K562 (cell line): Measurements from ENCODE around the gene C11orf91. TPM values are rescaled to one million over a fixed set of nuclear protein-coding genes. Genes with fewer than 3 reads are reported as not detected.

Experiments used
- ATAC-seq: fragments of 200-7000 bp; cut with Tn5 transposase; 3 replicates; pipeline ENCODE4 v1.9.1; 2020; ENCODE audit warnings: moderate library complexity
- BruUV-seq: library from RNA; stranded (reverse); fragments of 400-500 nt; replicated peaks from 2 replicates; lab custom pipeline; 2021; lab: Mats Ljungman, UMichigan
- CTCF ChIA-PET: fragments of 300-600 bp; formaldehyde crosslinking; extraction: SDS; loops from one replicate; lab custom pipeline; 2021; ENCODE audit warnings: low intra/inter-chr PET ratio; lab: Yijun Ruan, JAX
- POLR2A ChIA-PET: fragments of 300-600, 350-650 bp; sonication (Branson Sonifier 250); formaldehyde crosslinking; extraction: SDS; loops from one replicate; lab custom pipeline; 2021; ENCODE audit warnings: antibody characterized with exemption, inconsistent platforms; lab: Yijun Ruan, JAX
- DNase-seq, 4 experiments: peaks; one replicate each; pipeline versions ENCODE4 v3.0.0 to v3.0.0-alpha.2; 2011 to 2018; ENCODE audit warnings: low spot score in 3 of 4, mixed read lengths in 3 of 4; ENCODE audit errors: extremely low read depth in 1 of 4
- FAIRE-seq: peaks from 2 replicates; lab custom pipeline; 2011; peaks lifted over from hg19 to GRCh38; lab: Jason Lieb, UNC
- H2AFZ ChIP-seq: 2 replicates; pipeline ENCODE4 v1.6.0; 2011; ENCODE audit warnings: low read depth, low read length, control low read depth, inconsistent platforms
- H3K27ac ChIP-seq: fragments of 200-600 bp; 3 replicates; pipeline ENCODE4 v1.8.0; 2011; ENCODE audit warnings: low read depth, mild to moderate bottlenecking, control low read depth, inconsistent platforms, low read length, moderate library complexity, mixed read lengths; ENCODE audit errors: extremely low read depth
- H3K27me3 ChIP-seq, 2 experiments: fragments of 300-600 bp in 1 of 2; 2 replicates in 1 of 2; 3 replicates in 1 of 2; pipeline versions ENCODE4 v1.6.0 to v1.8.0; 2011; ENCODE audit warnings: inconsistent platforms in 2 of 2, low read length in 2 of 2, mild to moderate bottlenecking in 1 of 2, mixed read lengths in 1 of 2, moderate library complexity in 1 of 2; ENCODE audit not compliant: control insufficient read depth in 2 of 2, insufficient read depth in 2 of 2
- H3K36me3 ChIP-seq: fragments of 300-600 bp; 3 replicates; pipeline ENCODE4 v1.8.0; 2011; ENCODE audit warnings: mild to moderate bottlenecking, low read length, inconsistent platforms; ENCODE audit not compliant: control insufficient read depth, insufficient read depth
- H3K4me1 ChIP-seq, 2 experiments: fragments of 200-600 bp in 1 of 2; replicated peaks in 1 of 2; 2 replicates in 1 of 2; 3 replicates in 1 of 2; pipeline versions ENCODE4 v1.5.1 to v1.8.0; 2011; ENCODE audit warnings: inconsistent platforms in 2 of 2, low read length in 2 of 2, mild to moderate bottlenecking in 1 of 2, mixed read lengths in 1 of 2, moderate library complexity in 1 of 2; ENCODE audit not compliant: control insufficient read depth in 2 of 2, insufficient read depth in 2 of 2
- H3K4me2 ChIP-seq: 2 replicates; pipeline ENCODE4 v1.6.1; 2011; ENCODE audit warnings: low read length, control low read depth, inconsistent platforms, mixed read lengths; ENCODE audit not compliant: insufficient read depth
- H3K4me3 ChIP-seq: fragments of 200-600 bp; sonication (generic), shearing (Covaris generic); 2 replicates; pipeline ENCODE4 v1.5.1; 2016; ENCODE audit warnings: control low read depth, inconsistent platforms
- H3K79me2 ChIP-seq: fragments of 200-600 bp; 3 replicates; pipeline ENCODE4 v1.8.0; 2011; ENCODE audit warnings: low read length, inconsistent platforms; ENCODE audit not compliant: control insufficient read depth, insufficient read depth
- H3K9ac ChIP-seq, 2 experiments: 2 replicates each; pipeline versions ENCODE4 v1.6.0 to v1.6.1; 2011; ENCODE audit warnings: low read depth in 2 of 2, low read length in 2 of 2, control low read depth in 1 of 2, inconsistent platforms in 1 of 2, mild to moderate bottlenecking in 1 of 2, mixed read lengths in 1 of 2; ENCODE audit not compliant: insufficient read depth in 1 of 2
- H3K9me1 ChIP-seq: one replicate; pipeline ENCODE4 v1.6.0; 2011; ENCODE audit warnings: inconsistent platforms, mild to moderate bottlenecking, low read length, moderate library complexity; ENCODE audit not compliant: control insufficient read depth, insufficient read depth
- H3K9me3 ChIP-seq: replicated peaks from 2 replicates; pipeline ENCODE4 v1.5.1; 2011; ENCODE audit warnings: low read depth, low read length, inconsistent platforms; ENCODE audit not compliant: control insufficient read depth, insufficient read depth
- H4K20me1 ChIP-seq: replicated peaks from 2 replicates; pipeline ENCODE4 v1.6.1; 2011; ENCODE audit warnings: low read length, inconsistent platforms, mixed read lengths; ENCODE audit not compliant: control insufficient read depth, insufficient read depth
- CHD2 ChIP-seq: IDR thresholded peaks from 2 replicates; pipeline ENCODE4 v1.6.1; 2011; ENCODE audit warnings: low read depth, low read length
- NONO ChIP-seq, 2 experiments: fragments of 200-400 bp in 1 of 2; fragments of 450-650 bp in 1 of 2; formaldehyde crosslinking in 1 of 2; IDR thresholded peaks; 2 replicates each; pipeline ENCODE4 v1.6.1; 2017; ENCODE audit warnings: low read depth in 2 of 2, mild to moderate bottlenecking in 2 of 2, moderate library complexity in 2 of 2, low read length in 1 of 2
- SOX6 ChIP-seq: fragments of 450-650 bp; IDR thresholded peaks from 2 replicates; pipeline ENCODE4 v1.6.1; 2014; ENCODE audit warnings: mild to moderate bottlenecking
- USF1 ChIP-seq: sonication (generic); formaldehyde crosslinking; IDR thresholded peaks from 2 replicates; pipeline ENCODE4 v1.9.0; 2022; ENCODE audit warnings: mild to moderate bottlenecking, missing genetic modification reagents
- YY1 ChIP-seq, 3 experiments: IDR thresholded peaks; 2 replicates each; pipeline ENCODE4 v1.6.1; 2011; ENCODE audit warnings: low read length in 2 of 3, mild to moderate bottlenecking in 2 of 3, moderate library complexity in 2 of 3, borderline replicate concordance in 1 of 3, control low read depth in 1 of 3, low read depth in 1 of 3; ENCODE audit not compliant: insufficient read depth in 3 of 3, insufficient replicate concordance in 2 of 3, control insufficient read depth in 1 of 3, insufficient read length in 1 of 3; ENCODE audit errors: extremely low read depth in 1 of 3
- ZC3H11A ChIP-seq: IDR thresholded peaks from 2 replicates; pipeline ENCODE4 v1.6.1; 2012; ENCODE audit warnings: low read depth, low read length, improper control_type of control experiment
- WGBS: fragments of 100-300 bp; shearing (Covaris generic); methylation state at CpG from one replicate; pipeline ENCODE4 v1.1.6; 2016; ENCODE audit warnings: low coverage, mixed read lengths; ENCODE audit not compliant: insufficient coverage; ENCODE audit errors: missing lambda C conversion rate; 5-methylcytosine and 5-hydroxymethylcytosine counted together
- in situ Hi-C: fragments of 300-500 bp; cut with MboI; formaldehyde crosslinking; loops from 4 replicates; pipeline ENCODE4 v1.15.0; 2018; ENCODE audit warnings: inconsistent platforms, mixed read lengths
- intact Hi-C: fragments of 100-400 bp; cut with micrococcal nuclease; formaldehyde crosslinking; loops from 2 replicates; pipeline ENCODE4 v1.14.2; 2022
- polyA plus RNA-seq, 8 experiments: library from polyadenylated mRNA; depleted of rRNA in 4 of 8; stranded (reverse) in 5 of 8; unstranded in 3 of 8; fragments of >200 nt; fragmentation: Nextera tagmentation in 2 of 8; fragmentation: Illumina TruSeq in 1 of 8; extraction: Ambion mirVana in 2 of 8; extraction: Trizol in 1 of 8; gene quantifications; 2 replicates each; pipeline versions ENCODE4 v1.2.1 to v1.2.3, GENCODE V29; 2011 to 2014; ENCODE audit warnings: inconsistent platforms in 1 of 8, missing spikeins in 1 of 8
- total RNA-seq, 7 experiments: library from RNA; depleted of rRNA in 6 of 7; stranded (reverse); fragments of >200 nt in 6 of 7; fragmentation: Illumina TruSeq in 2 of 7; extraction: Trizol in 2 of 7; gene quantifications; 2 replicates each; pipeline versions ENCODE4 v1.2.1 to v1.2.3, GENCODE V29; 2011 to 2021; ENCODE audit warnings: low replicate concordance in 1 of 7
- TF ChIP-seq, protein P1 (sequence below): fragments of 450-650 bp; IDR thresholded peaks from 2 replicates; pipeline ENCODE4 v1.6.1; 2016; ENCODE audit warnings: missing biosample characterization, missing genetic modification characterization
- TF ChIP-seq, protein P2 (sequence below): sonication (generic); formaldehyde crosslinking; IDR thresholded peaks from 2 replicates; pipeline ENCODE4 v1.8.0; 2022; ENCODE audit warnings: mild to moderate bottlenecking, low read depth, missing genetic modification reagents

The C11orf91 gene
- total and polyA plus RNA-seq, 9 of the 15 experiments (the other 6 are each of a cell fraction or from before 2014, with no cell fraction given): not detected

DNA sequence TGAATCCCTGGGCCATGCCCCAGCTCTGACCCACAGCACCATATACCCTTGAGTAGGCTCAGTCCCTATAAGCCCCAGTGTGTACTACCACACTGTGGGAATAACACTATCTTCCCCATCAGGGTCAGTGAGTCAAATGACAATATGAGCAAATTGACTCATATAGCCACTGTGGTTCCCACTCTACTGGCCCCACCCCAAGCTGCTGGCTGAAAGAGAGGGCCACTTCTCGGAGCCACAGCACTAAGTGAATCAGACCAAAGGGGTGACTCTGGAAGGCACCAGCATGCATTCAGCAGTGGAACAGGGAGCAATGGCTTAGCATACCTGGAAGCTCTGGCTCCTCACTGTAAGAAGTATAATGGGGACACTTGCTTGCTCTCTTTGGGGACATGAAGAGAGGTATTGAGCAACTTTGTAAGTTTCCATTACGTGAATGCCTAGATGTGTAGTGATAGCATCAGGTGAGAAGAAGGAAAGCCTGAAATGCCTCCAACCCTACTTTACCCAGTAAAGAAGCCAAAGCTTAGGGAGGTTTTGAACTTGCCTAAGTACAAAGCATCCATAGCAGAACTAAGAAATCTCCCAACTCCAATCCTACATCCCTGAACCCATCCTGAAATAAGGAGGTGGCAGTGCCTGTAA lies 22.1 kb upstream of the C11orf91 start (continued):
- TF ChIP-seq, protein P1, sequence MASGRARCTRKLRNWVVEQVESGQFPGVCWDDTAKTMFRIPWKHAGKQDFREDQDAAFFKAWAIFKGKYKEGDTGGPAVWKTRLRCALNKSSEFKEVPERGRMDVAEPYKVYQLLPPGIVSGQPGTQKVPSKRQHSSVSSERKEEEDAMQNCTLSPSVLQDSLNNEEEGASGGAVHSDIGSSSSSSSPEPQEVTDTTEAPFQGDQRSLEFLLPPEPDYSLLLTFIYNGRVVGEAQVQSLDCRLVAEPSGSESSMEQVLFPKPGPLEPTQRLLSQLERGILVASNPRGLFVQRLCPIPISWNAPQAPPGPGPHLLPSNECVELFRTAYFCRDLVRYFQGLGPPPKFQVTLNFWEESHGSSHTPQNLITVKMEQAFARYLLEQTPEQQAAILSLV (tag): peak; percentile 65
- TF ChIP-seq YY1 (IDR thresholded peaks at IDR 0.05; ENCODE audit: borderline replicate concordance in 1 of 3, control insufficient read depth in 1 of 3, extremely low read depth in 1 of 3, insufficient read depth in 3 of 3, insufficient read length in 1 of 3, insufficient replicate concordance in 2 of 3, low read depth in 1 of 3, low read length in 2 of 3): no peak
- TF ChIP-seq SOX6: 0 out of 2 replicates have a peak, but pooled peaks have one; percentile 15

GRCh38 chr11:33721984-33722383 lies 21.4 kb upstream of the C11orf91 start:
- H3K9me1 ChIP-seq: peaks cover 10% of the 10 kb centered on the region
- peaks cover 63% of the 10 kb centered on the region for H3K36me3 ChIP-seq
- 91% methylated on average over 5 of the region's 5 CpGs for WGBS
- no peak overlapping the region for H3K4me3 ChIP-seq
- ChIA-PET CTCF (interaction anchor here (0.6 kb wide), 1 partner anchor 9 kb away, joined by 3 read pairs; no protein-coding TSS in a partner anchor), POLR2A (interaction anchor here (0.6 to 1.8 kb wide), 4 partner anchors 11 to 22 kb away, joined by 3 to 10 read pairs (median 4); partner anchors contain the start of gene CD59)
- FAIRE-seq (no peak), DNase-seq (no peak), ATAC-seq (no peak)
- H3K9me3 ChIP-seq: no peaks in the 10 kb centered on the region
- peak overlapping the region; percentile 61; the same call in 1 of the 2 replicates for H3K4me2 ChIP-seq
- H3K27me3 ChIP-seq: no peaks in the 10 kb centered on the region
- H3K79me2 ChIP-seq: peaks cover 60% of the 10 kb centered on the region
- TF ChIP-seq CHD2: no peak
- TF ChIP-seq USF1 (CRISPR knock-in tag): 0 out of 2 replicates have a peak, but pooled peaks have one; percentile 2
- TF ChIP-seq, protein P2, sequence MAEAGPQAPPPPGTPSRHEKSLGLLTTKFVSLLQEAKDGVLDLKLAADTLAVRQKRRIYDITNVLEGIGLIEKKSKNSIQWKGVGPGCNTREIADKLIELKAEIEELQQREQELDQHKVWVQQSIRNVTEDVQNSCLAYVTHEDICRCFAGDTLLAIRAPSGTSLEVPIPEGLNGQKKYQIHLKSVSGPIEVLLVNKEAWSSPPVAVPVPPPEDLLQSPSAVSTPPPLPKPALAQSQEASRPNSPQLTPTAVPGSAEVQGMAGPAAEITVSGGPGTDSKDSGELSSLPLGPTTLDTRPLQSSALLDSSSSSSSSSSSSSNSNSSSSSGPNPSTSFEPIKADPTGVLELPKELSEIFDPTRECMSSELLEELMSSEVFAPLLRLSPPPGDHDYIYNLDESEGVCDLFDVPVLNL (CRISPR knock-in tag): no peak
- no peak for TF ChIP-seq ZC3H11A
- TF ChIP-seq NONO (IDR thresholded peaks at IDR 0.05; ENCODE audit: low read depth in 2 of 2, low read length in 1 of 2): no peak
- intact Hi-C loops: loop anchor here (2.0 kb wide), 1 partner anchor 15 kb away; the partner anchor contains the start of gene CD59
- peak overlapping the region; percentile 64; the same call in 2 of the 3 replicates for H3K27ac ChIP-seq
- H2AFZ ChIP-seq: no peak overlapping the region
- peaks cover 30% of the 10 kb centered on the region for H4K20me1 ChIP-seq
- in situ Hi-C loops: no loop called here
- no TSS peak for BruUV-seq
- H3K4me1 ChIP-seq: peaks cover 24 to 36% of the 10 kb centered on the region in 2 experiments
- H3K9ac ChIP-seq: no peak overlapping the region; a peak in 1 of 4 replicates
